CD4-positive, alpha-beta T cell treated with Interleukin-17A for 1 hour (primary cell): ENCODE measurements around the gene NME4.
A peak's percentile ranks its signal among the peaks of the same experiment; 100 is the strongest.

Experiments used
- DNase-seq: peaks from one replicate; pipeline ENCODE4 v3.0.0-alpha.2; 2020

The NME4 gene

GRCh38 chr16:363766-364490, 33.1 kb upstream of the NME4 start:
- DNase-seq = no peak

GRCh38 chr16:364595-365491, 32.2 kb upstream of the NME4 start:
- DNase-seq = no peak

DNA sequence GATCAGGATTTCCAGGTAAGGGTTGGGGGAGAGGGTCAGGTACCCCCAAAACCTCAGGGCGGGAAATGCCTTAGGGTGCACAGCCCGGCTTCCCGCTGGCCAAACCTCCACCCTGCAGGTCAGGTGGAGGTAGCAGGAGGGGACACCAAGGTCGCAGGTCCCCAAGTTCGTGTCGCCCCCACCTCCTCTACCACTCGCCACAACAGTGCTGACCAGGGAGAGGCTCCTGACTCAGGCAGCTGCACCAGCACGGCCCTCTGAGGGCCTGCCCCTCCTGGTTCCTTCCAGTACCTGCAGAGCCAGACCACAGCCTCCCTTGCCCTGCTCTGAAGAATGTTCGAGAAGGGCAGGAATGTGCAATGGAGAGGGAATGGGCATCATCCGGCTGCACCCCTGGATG, 30.5 kb upstream of the NME4 start:
- DNase-seq = no peak

DNA sequence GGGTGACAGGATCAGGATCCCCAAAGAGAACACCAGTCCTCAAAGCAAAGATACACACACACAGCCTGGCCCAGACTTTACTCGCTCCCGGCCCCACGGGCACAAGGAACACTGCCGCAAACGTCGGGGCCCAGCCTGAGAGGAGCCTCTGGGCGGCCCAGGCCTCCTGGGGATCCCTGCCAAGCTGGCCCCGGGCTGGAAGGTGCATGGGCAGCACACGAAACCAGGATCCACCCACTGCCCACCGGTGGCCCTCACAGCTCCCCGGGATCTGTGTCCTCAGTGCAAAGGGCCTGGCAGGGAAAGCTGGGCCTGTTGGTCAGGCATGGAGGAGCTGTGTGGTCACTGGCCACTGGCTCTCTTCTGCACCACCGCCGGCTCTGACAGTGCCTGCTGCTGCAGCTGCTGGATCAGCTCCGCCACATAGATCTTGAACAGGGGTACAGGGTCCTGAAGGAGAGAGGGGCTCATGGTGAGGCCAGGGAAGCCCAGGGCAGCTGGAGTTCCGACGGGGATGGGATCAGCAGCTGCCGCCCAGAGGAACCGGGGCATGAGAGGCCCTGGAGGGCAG, 29.6 kb upstream of the NME4 start:
- DNase-seq = no peak

- no peak for DNase-seq
Observed at GRCh38 chr16:368388-369158, 28.4 kb upstream of the NME4 start.

DNA sequence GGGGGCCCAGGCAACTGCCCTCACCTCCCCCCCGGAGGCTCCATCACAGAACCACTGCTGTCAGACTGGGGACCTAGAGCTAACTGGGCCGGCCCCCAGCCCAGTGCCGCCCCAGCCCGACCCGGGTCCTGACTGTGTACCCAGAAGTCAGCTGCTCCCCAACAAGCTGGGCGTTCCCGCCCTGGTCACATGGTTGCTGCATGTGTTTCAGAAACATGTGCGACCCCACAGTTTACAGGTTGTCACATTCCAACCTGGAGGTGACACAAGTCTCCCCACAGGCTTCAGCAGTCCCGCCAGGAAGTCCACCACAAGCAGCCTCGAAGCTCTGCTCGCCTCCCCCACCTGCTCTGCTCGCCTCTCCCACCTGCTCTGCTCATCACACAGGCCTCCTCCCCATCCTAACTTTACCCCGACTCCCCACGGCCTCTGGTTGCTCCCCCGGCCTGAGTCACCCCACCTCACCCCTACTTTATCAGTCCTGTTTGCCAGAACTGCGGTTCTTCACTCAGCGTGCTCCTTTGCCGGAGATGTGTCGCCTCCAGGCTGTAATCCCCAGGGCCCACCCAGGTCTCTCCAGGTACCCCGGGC, 27.6 kb upstream of the NME4 start:
- no peak for DNase-seq

DNA sequence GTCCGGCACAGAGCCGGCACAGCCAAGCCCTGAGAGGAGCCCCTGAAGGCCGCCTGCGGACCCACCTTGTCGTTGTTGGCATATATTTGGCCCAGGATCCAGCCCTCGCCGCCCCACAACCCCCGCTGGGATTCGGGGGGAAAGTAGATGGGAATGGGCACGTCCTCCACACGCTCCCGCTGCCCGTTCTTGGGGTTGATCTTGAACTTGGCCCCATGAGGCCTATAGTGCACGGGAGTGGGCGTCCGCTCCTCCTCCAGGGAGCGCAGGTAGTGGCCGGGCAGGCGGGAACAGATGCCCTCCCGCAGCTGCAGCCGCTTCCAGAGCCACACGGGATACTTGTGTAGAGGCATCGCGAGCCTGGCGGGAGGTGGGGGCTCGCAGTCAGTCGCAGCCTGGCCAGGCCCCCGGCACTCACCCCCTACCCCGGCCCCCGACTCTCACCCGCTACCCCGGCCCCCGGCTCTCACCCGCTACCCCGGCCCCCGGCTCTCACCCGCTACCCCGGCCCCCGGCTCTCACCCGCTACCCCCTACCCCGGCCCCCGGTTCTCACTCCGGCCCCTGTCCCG, 27.0 kb upstream of the NME4 start:
- no peak for DNase-seq

GRCh38 chr16:370443-370842, 26.6 kb upstream of the NME4 start, which contains the start of gene MRPL28:
MRPL28 (minus strand) TSS chr16:370538; CDS start chr16:370218, 320 bp downstream.
- peak; percentile 95 for DNase-seq

GRCh38 chr16:370979-371514, 26.0 kb upstream of the NME4 start:
- no peak for DNase-seq

- DNase-seq = no peak
Observed at GRCh38 chr16:371515-372301, 25.3 kb upstream of the NME4 start.

DNA sequence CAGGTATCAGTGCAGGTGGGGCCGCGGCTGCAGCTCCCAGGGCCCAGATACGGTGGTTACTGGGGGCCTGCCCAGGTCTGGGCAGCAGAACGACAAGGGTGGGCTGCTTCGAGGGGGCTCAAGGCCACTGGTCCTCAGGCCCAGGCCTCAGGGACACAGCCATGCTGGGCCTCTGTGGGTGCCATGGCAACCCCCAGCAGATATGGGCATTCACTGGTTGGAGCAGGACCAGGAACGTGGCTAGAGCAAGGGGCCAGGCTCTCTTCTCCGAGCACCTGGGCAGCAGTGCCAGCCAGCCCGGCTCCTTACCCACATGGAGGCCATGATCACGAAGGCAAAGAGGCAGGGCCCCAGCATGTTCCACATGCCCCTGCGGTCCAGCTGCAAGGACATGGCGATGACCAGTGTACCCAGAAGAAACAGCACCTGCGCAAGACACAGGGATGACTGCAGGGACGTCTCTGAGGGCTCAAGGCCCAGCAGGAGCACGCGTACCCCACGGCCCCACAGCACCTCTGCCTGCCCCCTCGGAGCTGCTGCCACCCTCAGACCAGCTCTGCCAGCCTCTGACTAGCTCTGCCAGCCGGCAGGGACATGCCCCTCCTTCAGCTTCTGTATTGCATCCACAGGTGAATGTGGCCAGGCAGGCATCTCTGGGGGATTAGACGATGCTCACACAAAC, 24.6 kb upstream of the NME4 start:
- no peak for DNase-seq

DNA sequence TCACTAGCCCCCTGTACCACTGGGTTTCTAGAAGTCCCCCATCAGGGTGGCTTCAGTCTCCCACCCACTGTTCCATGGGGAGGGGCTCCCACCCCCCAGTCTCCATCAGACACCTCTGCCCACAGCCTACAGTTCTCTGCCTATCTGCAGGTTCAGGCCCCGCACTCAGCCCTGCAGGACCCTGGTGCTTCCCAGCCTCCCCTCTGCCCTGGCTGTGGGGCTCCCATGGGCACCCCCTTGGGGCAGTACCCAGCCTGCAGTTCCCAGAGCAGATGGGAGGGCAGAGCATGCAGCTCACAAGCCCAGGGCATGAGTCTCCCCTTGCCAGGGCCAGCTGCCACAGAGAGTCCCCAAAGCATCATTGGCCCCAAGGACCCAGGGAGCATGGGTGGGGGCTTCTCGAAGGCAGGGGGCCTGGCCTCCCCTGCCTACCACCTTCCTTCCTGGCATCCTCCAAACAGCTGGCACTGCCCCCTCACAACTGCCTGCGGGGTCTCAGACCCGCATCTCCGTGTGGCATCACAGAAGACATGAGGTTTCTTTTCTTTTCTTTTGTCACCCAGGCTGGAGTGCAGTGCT, 23.9 kb upstream of the NME4 start:
- DNase-seq = no peak

GRCh38 chr16:373848-374615, 23.0 kb upstream of the NME4 start:
- DNase-seq = no peak

GRCh38 chr16:374616-374926, 22.4 kb upstream of the NME4 start:
- DNase-seq = no peak

DNA sequence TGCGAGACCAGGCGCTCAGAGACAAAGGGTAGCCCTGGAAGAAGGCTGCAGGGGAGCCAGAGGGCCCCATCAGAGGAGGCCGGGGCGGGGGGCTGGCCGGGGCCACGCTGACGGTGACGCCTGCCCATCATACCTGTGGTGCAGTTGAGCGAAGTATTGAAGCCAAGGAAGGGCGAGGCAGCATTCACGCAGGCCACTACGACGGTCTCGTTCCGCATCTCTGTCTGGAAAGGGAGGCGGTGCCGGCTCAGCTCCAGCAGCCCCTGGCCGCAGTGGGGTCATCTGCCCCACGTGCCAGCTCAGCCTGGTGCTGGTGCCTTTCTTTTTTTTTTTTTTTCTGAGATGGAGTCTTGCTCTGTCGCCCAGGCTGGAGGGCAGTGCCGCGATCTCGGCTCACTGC, 21.8 kb upstream of the NME4 start:
- no peak for DNase-seq

- DNase-seq = no peak
Observed at GRCh38 chr16:375927-376816, 20.8 kb upstream of the NME4 start.

GRCh38 chr16:376817-377418, 20.1 kb upstream of the NME4 start:
- DNase-seq = no peak

DNA sequence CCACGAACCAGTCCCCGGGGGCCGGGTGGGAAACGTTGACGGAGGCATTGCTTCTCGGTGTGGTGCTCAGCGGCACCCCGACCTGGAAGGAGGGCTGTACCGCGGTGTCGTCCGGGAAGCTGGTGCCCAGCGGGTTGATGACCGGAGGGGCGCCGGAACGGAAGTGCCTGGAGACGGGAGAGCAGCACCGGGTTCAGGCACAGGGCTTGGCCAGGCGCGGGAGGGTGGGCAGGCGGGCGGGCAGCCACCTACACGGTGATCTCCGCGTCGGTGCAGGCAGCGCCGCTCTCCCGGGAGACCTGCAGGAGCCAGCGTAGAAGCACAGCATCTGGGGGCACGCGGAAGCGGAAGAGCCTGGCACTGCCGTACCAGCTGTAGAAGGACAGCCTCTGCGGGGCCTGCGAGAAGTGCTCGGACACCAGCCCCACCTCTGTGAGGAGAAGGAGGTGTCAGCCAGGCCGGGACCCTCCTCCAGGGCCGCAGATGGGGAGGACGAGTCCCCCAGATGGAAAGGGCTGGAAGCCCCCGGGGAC, 19.5 kb upstream of the NME4 start:
- no peak for DNase-seq
